Activated T-helper 1 cell treated with Interleukin-2 at 50 U/mL for 16 hours (primary cell): ENCODE results near the gene NPFF.
A peak's percentile ranks its signal among the peaks of the same experiment; 100 is the strongest.
"Not testable (repeated sequence)": the region's sequence is repeated elsewhere in the genome, so short reads cannot be mapped to it uniquely, and the experiment has no call there.

Experiments used
- DNase-seq: peaks from one replicate; pipeline ENCODE4 v3.0.0-alpha.2; 2020; ENCODE audit warnings: low read depth

Gene NPFF, protein sequence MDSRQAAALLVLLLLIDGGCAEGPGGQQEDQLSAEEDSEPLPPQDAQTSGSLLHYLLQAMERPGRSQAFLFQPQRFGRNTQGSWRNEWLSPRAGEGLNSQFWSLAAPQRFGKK

DNA sequence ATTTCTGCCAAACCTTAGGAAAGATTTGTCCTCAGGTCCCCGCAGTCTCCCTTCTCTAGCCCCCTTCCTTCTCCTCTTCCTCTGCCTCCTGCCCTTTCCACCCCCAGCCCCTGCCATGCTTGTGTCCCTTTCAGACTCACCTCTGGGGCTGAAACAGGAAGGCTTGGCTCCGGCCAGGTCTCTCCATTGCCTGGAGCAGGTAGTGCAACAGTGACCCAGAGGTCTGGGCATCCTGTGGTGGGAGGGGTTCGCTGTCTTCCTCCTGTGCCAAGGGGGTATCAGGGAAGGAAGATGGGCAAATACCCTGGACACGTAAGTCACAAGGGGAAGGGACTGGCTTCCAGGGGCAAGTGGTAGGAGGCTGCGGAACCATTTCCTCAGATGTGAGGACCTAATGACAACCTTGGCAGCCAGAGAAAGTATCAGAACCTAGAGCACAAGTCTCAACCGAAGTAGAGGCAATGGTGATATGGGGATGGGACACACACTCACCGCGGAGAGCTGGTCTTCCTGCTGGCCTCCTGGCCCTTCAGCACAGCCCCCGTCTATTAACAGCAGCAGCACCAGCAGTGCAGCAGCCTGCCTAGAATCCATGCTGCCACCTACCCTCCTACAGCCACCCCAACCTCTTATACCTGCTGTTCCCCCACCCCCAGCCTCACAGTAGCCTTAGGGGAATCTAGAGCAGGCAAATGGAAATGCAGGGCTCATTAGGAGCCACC, at the start of gene NPFF:
NPFF (minus strand) TSS at position 604 of the 722 bp plus-strand sequence; CDS start at position 594, 10 bp downstream.
- no peak for DNase-seq

DNA sequence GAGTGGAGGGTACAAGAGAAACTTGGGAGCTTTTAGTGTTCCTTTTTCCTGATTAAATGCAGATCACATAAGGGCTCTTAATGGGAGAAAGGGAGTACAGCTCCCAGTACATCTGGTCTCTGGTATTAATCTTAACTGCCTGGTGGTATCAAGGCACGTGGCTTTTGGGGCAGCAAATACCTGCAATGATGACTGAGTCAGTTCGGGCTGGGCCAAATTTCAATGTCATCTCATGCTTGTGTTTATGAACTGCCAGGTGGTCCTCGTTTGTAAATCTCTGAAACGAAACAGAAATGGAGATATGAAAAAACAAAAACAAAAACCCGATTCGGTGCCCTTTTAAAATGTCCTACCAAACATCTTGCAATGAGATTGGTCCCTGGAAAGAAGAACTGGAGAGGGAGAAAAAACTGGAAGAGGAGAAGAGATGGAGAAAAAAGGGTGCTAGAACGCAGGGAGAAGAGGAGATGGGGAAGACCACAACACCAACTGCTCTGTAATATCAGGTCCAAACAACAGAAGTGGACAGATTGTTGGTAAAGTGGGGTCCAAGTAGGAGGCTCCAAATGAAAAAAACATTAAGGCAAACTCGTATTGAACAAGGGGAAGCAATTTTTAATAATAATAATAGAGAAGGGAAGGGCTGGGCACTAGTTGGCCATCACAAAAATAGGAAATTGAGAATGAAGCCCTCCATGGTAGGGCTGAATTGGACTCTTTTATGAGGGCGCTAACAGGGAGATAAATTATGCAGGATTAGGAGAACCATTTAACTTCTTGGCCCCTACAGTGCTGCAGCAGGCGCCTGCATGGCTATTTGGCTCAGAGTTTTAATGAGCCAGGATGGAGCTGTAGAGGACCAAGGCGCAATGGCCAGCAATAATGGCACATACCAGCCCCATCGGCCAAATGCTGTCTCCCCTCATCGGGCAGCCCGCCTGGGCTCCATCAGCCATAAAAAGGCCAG, 45.4 kb upstream of the NPFF start:
- no peak for DNase-seq

DNA sequence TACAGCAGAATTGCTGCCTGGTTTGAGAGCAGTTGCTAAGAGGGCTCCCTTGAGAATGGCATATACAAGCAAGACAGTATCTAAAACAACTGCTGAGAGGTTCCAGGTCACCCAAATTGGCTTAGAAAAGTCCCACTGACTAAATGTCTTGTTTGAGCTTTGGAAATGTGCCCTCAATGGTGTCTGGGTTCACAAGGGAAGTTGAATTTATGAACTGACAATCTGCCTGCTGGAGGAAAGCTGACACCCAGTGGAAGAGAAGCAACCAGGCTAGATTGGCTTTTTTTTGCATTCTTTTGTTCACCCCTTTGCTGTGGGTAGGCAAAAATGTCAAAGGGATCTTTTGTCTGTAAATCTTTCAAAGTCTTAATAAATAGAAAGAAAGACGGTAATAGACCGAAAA, 44.6 kb upstream of the NPFF start:
- DNase-seq: no peak

DNA sequence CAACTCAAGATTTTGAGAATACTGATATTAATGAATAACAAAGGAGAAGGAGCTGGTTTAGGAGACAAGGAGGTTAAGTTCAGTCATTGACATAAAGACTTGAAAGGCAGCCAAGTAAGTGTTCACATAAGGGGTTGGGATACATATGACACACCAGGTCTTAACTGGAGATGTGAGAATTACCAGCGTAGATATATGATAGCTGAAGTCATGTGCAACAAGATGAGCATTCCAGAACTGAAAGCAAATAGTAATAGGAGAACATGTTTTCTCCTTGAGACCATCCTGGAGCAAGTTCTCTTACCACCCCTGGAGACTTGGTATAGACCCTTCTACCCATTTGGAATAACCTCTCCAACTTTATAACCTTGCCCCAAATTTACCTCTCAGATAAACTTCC, 43.3 kb upstream of the NPFF start:
- no peak for DNase-seq

DNA sequence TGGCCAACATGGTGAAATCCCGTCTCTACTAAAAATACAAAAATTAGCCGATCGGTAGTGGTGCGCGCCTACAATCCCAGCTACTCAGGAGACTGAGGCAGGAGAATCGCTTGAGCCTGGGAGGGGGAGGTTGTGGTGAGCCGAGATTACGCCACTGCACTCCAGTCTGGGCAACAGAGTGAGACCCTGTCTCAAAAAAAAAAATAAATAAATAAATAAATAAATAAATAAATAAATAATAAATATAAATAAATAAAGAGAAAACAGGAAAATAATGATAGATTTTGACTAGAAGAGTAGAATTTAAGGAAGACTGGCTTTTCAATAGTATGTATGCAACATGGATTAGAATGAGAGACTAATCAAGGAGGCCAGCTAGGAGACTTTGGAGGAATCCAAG, 42.8 kb upstream of the NPFF start:
- DNase-seq: not testable (repeated sequence)

DNA sequence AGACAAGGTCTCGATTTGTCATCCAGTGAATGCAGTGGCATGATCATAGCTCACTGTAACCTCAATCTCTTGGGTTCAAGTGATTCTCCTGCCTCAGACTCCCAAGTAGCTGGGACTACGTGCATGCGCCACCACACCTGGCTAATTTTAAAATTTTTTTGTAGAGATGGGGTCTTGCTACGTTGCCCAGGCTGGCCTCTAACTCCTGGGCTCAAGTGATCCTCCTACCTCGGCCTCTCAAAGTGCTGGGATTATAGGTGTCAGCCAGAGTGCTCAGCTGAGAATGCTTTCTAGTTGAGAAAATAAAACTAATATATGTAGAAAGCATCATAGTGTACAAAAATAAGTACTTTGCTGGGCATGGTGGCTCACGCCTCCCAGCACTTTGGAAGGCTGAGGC, 41.1 kb upstream of the NPFF start:
- DNase-seq: not testable (repeated sequence)

DNA sequence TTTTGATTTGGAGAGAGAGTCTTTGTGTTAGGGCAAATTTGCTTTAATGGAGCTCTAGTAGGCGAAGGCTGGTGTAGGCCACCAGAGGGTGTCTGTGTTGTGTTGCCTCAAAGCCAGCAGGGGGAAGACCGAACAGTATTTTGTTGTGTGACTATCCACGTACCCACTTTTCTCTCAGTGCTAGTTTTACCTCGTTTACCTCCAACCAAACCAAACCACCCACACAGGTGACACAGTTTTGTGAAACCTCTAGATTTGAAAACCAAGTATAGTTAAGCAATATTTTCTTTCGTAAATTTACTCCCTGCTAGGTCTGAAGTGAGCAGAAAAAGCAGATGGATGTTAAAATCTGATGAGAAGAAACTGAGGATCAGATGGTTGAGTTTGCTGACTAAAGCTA, 36.3 kb upstream of the NPFF start:
- DNase-seq: peak; percentile 1

DNA sequence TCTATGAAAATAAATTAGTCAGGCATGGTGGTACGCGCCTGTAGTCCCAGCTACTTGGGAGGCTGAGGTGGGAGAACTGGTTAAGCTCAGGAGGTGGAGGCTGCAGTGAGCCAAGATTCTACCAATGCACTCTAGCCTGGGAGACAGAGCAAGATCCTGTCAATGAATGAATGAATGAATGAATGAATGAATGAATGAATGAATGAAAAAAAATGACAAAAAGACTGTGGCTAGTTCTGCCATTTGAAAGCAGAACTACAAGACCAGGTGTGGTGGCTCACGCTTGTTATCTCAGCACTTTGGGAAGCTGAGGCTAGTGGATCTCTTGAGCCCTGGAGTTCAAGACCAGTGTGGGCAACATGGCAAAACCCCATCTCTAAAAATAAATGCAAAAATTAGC, 32.2 kb upstream of the NPFF start:
- no peak for DNase-seq

DNA sequence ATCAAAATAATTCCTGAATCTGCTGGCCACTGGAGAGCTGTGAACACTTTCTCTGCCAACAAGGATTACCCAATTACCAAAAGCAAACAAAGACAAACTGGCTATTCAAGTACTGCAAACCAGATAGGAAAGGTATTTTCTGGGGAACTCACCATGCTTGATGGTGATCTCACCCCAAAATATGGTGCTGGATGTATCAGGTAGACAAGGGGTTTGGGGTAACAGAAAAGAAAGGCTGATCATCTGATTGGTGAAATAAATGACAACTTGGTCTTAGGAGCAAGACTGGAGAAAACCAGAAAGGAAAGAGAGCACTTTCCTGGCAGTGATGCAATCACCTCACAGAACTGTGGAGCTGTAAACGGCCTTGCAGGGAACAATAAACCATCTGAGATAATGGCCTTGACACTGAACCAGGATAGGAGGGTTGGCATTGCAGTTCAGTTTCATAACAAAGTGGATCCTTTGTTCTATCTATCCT, 31.0 kb upstream of the NPFF start:
- no peak for DNase-seq

DNA sequence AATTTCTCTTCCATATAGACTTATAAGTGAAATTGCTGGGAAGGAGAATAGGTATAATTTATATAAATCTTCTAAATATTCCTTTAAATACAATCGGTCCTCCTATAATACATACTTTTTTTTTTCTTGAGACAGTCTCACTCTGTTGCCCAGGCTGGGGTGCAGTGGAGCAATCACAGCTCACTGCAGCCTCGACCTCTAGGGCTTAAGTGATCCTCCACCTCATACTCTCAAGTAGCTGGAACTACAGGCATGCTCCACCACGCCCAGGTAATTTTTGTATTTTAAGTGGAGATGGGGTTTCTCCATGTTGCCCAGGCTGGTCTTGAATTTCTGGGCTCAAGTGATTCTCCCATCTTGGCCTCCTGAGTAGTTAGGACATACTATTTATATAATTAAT, 29.7 kb upstream of the NPFF start:
- DNase-seq: no peak

DNA sequence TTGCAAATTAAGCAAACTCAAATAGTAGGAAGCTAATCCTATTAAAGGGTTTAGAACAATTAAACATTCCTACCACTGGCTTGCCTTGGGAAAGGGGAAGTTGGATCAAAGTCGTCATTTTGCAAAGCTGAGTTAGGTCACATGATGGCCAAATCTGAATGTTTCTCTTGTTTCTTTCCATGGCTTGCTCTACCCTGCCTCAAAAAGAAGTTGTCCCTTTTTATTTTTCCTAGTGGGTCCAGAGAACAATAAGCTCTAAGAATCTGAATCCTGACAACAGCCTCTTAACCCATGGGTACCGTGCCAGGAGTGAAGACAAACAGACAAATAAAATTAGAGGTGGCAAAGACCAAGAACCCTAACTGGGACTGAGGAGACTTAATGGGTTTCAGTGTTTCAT, 26.2 kb upstream of the NPFF start:
- DNase-seq: no peak

DNA sequence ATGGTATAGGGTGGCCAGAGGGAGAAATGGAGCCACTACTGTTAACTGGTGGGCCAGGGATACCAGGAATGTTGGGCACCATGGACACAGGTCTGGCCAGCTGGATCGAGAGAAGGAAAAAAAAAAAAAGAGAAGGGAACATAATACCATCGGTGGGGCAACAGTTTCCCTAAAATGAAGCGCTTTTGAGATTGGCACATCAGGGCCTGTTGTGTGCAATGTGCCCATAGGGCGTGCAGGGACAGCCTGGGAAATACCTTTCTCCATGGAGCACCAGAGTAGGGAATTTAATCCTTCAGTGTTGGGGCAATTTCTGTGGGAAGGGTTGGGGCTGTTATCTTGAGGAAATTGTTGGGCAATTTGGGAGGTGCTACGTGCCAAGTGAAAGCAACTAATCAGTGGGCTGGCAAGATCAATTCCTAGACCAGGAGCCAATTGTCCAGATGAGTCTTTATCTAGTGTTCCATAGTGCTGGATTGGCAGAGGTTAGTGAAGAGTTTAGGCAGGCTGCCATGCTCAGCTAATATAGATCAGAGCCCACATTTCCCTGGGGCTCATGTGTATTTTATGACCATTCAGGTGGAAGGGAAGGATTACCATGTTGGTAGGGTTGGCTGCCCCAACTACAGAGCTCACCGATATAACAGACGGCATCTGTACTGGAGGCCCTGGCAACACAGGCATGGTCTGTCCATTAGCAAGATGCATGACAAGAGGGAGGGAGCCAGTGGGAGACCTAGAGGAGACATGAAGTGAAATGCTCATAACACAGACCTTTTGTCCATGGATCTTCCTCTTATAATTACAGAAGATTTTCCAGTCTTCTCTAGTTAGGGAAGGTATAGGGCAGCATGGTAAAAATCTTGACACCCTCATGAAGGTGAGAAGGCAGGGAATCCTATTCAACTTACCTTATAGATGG, 25.5 kb upstream of the NPFF start:
- DNase-seq: no peak

DNA sequence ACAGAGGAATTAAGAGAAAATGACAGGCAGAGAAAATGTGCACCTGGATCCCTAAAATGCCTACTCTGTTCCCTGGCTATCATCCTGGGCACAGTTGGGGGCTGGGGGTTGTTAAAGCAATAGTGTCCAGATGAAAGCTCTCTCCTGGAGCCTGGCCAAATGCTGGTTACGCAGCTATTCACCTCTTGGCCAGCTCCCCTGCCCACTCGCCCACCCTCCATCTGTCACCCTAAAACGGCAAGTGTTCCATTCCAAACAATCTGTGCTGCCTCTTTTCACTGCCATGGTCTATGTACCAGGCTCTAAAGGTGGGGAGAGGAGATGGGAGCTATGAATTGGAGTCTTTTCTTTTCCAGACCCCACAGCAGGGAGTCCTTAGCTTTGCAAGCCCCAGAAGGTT, 24.7 kb upstream of the NPFF start:
- DNase-seq: no peak

DNA sequence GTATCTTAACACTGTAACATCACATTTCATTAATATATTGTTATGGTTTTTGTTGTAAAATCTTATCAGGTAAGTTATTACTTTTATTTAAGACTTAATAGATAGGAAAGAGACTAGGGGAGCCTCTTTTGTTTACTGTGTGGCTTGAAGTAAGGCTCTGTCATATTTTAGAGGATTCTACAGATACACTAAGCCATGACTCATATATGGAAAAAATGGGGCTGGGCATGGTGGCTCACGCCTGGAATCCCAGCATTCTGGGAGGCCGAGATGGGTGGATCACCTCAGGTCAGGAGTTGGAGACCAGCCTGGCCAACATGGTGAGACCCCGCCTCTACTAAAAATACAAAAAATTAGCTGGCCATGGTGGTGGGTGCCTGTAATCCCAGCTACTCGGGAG, 23.6 kb upstream of the NPFF start:
- DNase-seq: no peak

DNA sequence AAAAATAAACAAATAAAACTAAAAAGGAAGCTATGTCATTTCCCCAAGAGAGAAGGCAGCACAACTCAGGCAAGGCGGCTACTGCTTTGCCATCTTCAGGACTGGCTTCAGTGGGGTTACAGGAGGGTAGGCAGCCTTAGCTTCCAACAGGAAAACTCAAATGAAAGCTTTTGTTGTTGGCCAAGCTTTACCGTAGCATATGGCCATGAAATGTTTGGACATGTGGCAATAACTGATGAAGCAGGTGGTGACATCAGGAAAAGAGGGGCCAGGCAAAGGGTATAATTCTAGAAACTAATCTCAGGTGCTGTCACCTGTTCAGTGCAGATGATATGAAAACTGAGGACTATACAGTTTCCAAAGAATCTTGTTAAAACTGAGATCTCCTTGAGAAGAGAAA, 22.8 kb upstream of the NPFF start:
- DNase-seq: no peak

DNA sequence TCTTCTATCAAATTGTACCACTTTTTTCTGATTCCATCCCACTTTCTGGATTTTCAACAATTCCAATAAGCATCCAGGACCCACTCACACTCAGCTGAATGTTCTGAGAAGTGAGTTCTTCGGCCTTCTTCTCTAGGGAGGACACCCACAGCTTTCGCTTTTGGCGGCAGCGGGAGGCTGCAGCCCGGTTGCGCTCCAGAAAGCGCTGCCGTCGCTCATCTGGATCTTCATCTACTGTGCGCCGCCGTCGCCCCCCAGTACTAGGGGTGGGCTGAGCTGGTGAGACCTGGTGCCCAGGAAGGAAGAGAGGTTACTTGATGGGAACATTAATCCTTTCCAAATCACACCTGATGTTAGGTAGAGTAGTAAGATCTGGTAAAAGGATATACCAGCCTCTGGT, 17.2 kb upstream of the NPFF start:
- DNase-seq: no peak

DNA sequence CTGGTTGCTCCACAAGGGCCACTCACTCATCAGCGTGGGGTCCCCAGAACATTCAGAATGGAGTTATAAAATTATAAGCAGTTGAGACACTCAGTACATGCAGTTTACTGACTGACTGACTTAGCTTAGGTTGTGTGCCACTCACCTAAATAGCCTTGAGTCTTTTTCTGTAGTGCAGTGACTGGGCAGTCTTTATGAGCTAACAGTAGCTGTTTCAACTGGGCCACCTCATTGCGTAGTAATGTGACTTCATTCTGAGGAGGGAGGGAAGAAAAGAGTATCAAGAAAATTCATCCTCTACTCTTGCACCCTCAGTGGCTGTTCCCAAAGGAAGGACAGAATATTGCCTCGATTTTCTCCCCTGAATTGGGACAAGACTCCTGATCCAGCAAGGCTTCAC, 15.8 kb upstream of the NPFF start:
- no peak for DNase-seq

DNA sequence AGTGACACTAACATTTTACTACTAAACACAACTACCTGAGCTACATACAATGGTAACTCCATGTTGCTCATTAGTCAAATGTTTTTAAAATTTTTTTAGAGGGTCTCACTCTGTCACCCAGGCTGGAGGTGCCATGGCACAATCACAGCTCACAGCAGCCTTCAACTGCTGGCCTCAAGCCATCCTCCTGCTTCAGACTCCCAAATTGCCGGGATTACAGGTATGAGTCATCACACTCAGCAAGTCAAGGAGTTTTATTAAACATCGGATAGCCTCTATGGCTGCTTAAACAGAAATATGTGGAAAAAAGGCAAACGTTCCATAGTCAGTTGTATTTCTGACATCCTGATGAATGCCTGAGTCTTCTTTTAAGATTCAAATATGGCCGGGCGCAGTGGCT, 11.1 kb upstream of the NPFF start:
- no peak for DNase-seq

DNA sequence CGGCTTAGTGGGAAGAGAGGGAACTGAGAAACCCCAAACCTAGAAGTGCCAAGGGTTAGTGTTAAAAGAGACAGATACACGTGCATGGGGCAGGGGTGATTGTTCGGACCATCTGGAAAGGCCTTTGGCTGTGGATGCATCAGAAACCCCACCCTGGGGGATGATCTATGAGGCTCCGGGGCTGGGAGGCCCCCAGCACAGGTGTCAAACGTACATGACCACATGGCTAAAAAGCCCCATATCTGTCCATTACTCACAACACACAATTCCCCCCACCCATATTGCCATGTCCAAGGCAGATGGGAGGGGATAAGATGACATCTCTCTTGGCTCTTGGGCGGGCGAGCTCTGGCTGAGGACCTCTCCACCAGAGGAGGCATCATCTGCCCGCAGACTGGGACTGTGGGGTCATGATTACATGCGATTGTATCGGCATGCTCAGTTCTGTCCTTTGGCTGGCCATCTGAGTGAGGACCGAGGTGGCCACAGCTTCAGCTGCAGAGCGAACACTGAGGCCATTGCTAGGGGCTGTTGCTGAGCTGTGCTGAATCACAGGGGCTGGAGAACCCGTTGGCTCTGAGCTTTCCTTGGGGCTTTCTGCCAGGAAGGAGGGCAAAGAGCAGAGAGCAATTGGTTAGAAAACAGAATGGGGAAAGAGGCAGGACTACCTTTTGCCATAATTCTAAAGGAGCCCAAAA, 9.6 kb upstream of the NPFF start:
- no peak for DNase-seq

DNA sequence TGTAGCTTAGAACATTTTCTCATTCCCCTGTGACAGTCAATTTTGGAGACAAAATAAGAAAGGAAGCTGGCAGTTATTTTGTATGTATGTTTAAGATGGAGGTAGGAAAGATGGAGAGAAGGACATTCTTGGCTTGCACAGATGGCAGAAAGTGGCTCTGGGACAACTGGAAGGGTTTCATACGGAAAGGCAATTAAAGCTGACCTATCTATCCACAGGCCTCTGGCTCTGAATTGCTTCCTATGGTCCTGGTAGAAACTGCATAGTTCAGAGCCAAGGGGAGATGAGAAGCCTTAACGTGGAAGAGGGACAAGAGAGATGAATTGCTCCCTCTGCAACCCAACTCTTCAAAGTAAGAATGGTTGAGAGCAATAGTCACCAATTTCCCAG, 8.0 kb upstream of the NPFF start:
- DNase-seq: no peak

DNA sequence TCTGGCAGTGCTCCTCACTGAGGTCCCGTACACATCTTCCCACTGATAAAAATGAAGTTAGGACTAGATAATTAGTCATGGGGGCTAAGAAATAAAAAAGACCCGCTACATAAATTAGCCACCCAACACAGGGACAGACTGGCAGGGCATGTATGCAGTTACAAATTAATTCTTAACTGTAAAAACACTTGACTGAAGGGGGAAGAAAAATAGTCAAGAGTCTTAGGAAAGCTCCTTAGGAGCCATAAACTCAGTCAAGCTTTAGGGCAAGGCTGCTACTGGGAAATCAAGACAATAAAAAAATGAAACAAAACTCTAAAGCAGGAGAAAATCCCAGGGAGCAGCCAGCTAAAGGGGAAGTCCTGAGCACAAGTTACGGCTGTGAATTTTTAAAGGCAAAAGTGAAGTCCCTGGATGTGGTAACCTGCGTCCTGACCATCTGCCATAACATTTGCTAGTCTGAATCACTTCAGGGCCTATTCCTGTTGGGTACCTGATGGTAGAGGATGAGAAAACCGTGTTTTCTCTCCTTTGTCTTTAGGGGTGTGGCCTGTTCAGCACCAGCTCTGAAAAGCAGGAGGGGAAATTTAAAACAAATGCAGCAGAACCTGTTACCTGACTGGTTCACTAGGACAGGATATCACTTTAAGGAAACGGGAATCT, 7.5 kb upstream of the NPFF start:
- no peak for DNase-seq
